GM12878 (cell line): ENCODE measurements around the gene DUOXA1. TPM values are rescaled to one million over a fixed set of nuclear protein-coding genes. Genes with fewer than 3 reads are reported as not detected.

ENCODE experiments used
- ATAC-seq: fragments of 200-7000 bp; cut with Tn5 transposase; 3 replicates; pipeline ENCODE4 v1.9.1; 2020; ENCODE audit warnings: mild to moderate bottlenecking, moderate library complexity
- BruUV-seq: library from RNA; stranded (reverse); fragments of 400-500 nt; replicated peaks from 2 replicates; lab custom pipeline; 2021; lab: Mats Ljungman, UMichigan
- CTCF ChIA-PET: fragments of 300-600 bp; sonication (Branson Sonifier 250); formaldehyde crosslinking; extraction: SDS; loops from one replicate; lab custom pipeline; 2021; ENCODE audit warnings: inconsistent platforms; lab: Yijun Ruan, JAX
- POLR2A ChIA-PET: fragments of 350-600 bp; formaldehyde crosslinking; extraction: SDS; loops from one replicate; lab custom pipeline; 2021; ENCODE audit warnings: inconsistent platforms; lab: Charles Lee
- RAD21 ChIA-PET: fragments of 300-600 bp; sonication (Branson Sonifier 250); formaldehyde crosslinking; loops from one replicate; lab custom pipeline; 2023; ENCODE audit warnings: antibody characterized with exemption; ENCODE audit not compliant: unreplicated experiment; lab: Charles Lee
- SMC1A ChIA-PET: fragments of 300-600 bp; sonication (Branson Sonifier 250); formaldehyde crosslinking; loops from one replicate; lab custom pipeline; 2023; ENCODE audit not compliant: unreplicated experiment, uncharacterized antibody; lab: Charles Lee
- DNase-seq: peaks from one replicate; pipeline ENCODE4 v3.0.0-alpha.2; 2011; ENCODE audit warnings: low read depth, low spot score
- FAIRE-seq: peaks from 3 replicates; lab custom pipeline; 2011; peaks lifted over from hg19 to GRCh38; lab: Jason Lieb, UNC
- H2AFZ ChIP-seq: 2 replicates; pipeline ENCODE4 v1.6.0; 2011; ENCODE audit warnings: low read depth, low read length, control low read depth; ENCODE audit not compliant: control insufficient read depth
- H3K27ac ChIP-seq: 2 replicates; pipeline ENCODE4 v1.5.1; 2011; ENCODE audit warnings: control low read depth; ENCODE audit not compliant: control insufficient read depth, insufficient read depth
- H3K27me3 ChIP-seq, 2 experiments: replicated peaks in 1 of 2; 2 replicates each; pipeline versions ENCODE4 v1.6.0 to v1.6.1; 2011; ENCODE audit warnings: low read length in 1 of 2; ENCODE audit not compliant: control insufficient read depth in 2 of 2, insufficient read depth in 2 of 2
- H3K36me3 ChIP-seq, 2 experiments: 2 replicates each; pipeline ENCODE4 v1.5.1; 2011; ENCODE audit warnings: low read length in 1 of 2; ENCODE audit not compliant: control insufficient read depth in 2 of 2, insufficient read depth in 2 of 2
- H3K4me1 ChIP-seq: 2 replicates; pipeline ENCODE4 v1.6.1; 2011; ENCODE audit warnings: mild to moderate bottlenecking, low read length, moderate library complexity, mixed read lengths; ENCODE audit not compliant: control insufficient read depth, insufficient read depth
- H3K4me2 ChIP-seq: 2 replicates; pipeline ENCODE4 v1.6.0; 2011; ENCODE audit warnings: control low read depth; ENCODE audit not compliant: control insufficient read depth, insufficient read depth
- H3K4me3 ChIP-seq: fragments of 200-600 bp; sonication (generic); 2 replicates; pipeline ENCODE4 v1.5.1; 2016
- H3K79me2 ChIP-seq: 2 replicates; pipeline ENCODE4 v1.6.0; 2011; ENCODE audit warnings: low read length; ENCODE audit not compliant: control insufficient read depth, insufficient read depth
- H3K9ac ChIP-seq: 2 replicates; pipeline ENCODE4 v1.8.0; 2011; ENCODE audit warnings: low read length, control low read depth, mixed read lengths; ENCODE audit not compliant: control insufficient read depth, insufficient read depth
- H3K9me3 ChIP-seq: replicated peaks from 3 replicates; pipeline ENCODE4 v1.5.1; 2011; ENCODE audit warnings: mild to moderate bottlenecking, low read length; ENCODE audit not compliant: control insufficient read depth, insufficient read depth
- H4K20me1 ChIP-seq: 2 replicates; pipeline ENCODE4 v1.6.0; 2011; ENCODE audit not compliant: control insufficient read depth, insufficient read depth
- CBFB ChIP-seq: IDR thresholded peaks from 2 replicates; pipeline ENCODE4 v1.6.1; 2016; ENCODE audit warnings: antibody characterized with exemption, low read depth
- CREB1 ChIP-seq: IDR thresholded peaks from 2 replicates; pipeline ENCODE4 v1.6.1; 2012; ENCODE audit warnings: low read depth, mild to moderate bottlenecking, inconsistent platforms
- ESRRA ChIP-seq: IDR thresholded peaks from 2 replicates; pipeline ENCODE4 v1.6.1; 2012; ENCODE audit warnings: mild to moderate bottlenecking, low read length, improper control_type of control experiment
- HCFC1 ChIP-seq: fragments of 150-350 bp; IDR thresholded peaks from 2 replicates; pipeline ENCODE4 v1.6.1; 2014; ENCODE audit warnings: low read length
- IKZF1 ChIP-seq: fragments of 450-650 bp; conservative IDR thresholded peaks from 2 replicates; pipeline ENCODE4 v1.6.1; 2017; ENCODE audit warnings: antibody characterized with exemption, mild to moderate bottlenecking
- MTA2 ChIP-seq: fragments of 450-650 bp; IDR thresholded peaks from 2 replicates; pipeline ENCODE4 v1.6.1; 2016; ENCODE audit warnings: low read depth, mild to moderate bottlenecking, moderate library complexity
- PML ChIP-seq: IDR thresholded peaks from 2 replicates; pipeline ENCODE4 v1.6.1; 2012; ENCODE audit warnings: low read length, inconsistent platforms
- POLR2A ChIP-seq: IDR thresholded peaks from 2 replicates; pipeline ENCODE4 v1.6.1; 2011; ENCODE audit warnings: low read depth, mild to moderate bottlenecking, low read length
- POU2F2 ChIP-seq: IDR thresholded peaks from 3 replicates; pipeline ENCODE4 v1.6.1; 2011; ENCODE audit warnings: low read depth, mild to moderate bottlenecking, low read length, borderline replicate concordance
- SUZ12 ChIP-seq: fragments of 200-600 bp; sonication (generic); IDR thresholded peaks from one replicate; pipeline ENCODE4 v1.6.1; 2018; ENCODE audit warnings: antibody characterized with exemption, mild to moderate bottlenecking; ENCODE audit not compliant: unreplicated experiment
- WRNIP1 ChIP-seq: IDR thresholded peaks from 2 replicates; pipeline ENCODE4 v1.6.1; 2011; ENCODE audit warnings: low read depth, low read length, improper control_type of control experiment, borderline replicate concordance
- YY1 ChIP-seq: IDR thresholded peaks from 2 replicates; pipeline ENCODE4 v1.6.1; 2011; ENCODE audit warnings: low read depth, mild to moderate bottlenecking, low read length
- ZNF384 ChIP-seq: IDR thresholded peaks from 2 replicates; pipeline ENCODE4 v1.6.1; 2012; ENCODE audit warnings: low read depth, mild to moderate bottlenecking, low read length, improper control_type of control experiment, borderline replicate concordance
- ZZZ3 ChIP-seq: IDR thresholded peaks from 2 replicates; pipeline ENCODE4 v1.6.1; 2011; ENCODE audit warnings: low read depth; ENCODE audit not compliant: control insufficient read depth, insufficient read length
- WGBS: methylation state at CpG from one replicate; pipeline ENCODE4 v1.1.6; 2016; ENCODE audit warnings: low lambda C conversion rate; ENCODE audit not compliant: insufficient replicate concordance, insufficient coverage; ENCODE audit errors: missing lambda C conversion rate; 5-methylcytosine and 5-hydroxymethylcytosine counted together
- in situ Hi-C: fragments of 300-500 bp; cut with MboI; formaldehyde crosslinking; loops from 9 replicates; pipeline ENCODE4 v1.14.3; 2018; ENCODE audit warnings: mixed read lengths
- intact Hi-C: fragments of 100-400 bp; cut with micrococcal nuclease; formaldehyde crosslinking; loops from one replicate; pipeline ENCODE4 v1.14.2; 2022; ENCODE audit not compliant: unreplicated experiment
- polyA plus RNA-seq, 11 experiments: library from polyadenylated mRNA; depleted of rRNA in 4 of 11; unstranded in 6 of 11; stranded (reverse) in 5 of 11; fragments of >200 nt; fragmentation: Nextera tagmentation in 4 of 11; fragmentation: Illumina TruSeq in 1 of 11; extraction: Ambion mirVana in 4 of 11; extraction: Trizol in 1 of 11; gene quantifications; 1 replicate in 1 of 11; 2 replicates in 10 of 11; pipeline versions ENCODE4 v1.2.1 to v1.2.3, GENCODE V29; 2011 to 2016; ENCODE audit warnings: inconsistent platforms in 2 of 11, missing spikeins in 2 of 11, low read depth in 1 of 11
- total RNA-seq, 4 experiments: library from RNA; depleted of rRNA in 3 of 4; stranded (reverse); fragments of >200 nt in 3 of 4; fragmentation: Illumina TruSeq in 1 of 4; extraction: Trizol in 1 of 4; gene quantifications; 2 replicates each; pipeline versions ENCODE4 v1.2.1 to v1.2.3, GENCODE V29; 2013 to 2021
- TF ChIP-seq, protein P1 (sequence below): fragments of 450-650 bp; IDR thresholded peaks from 2 replicates; pipeline ENCODE4 v1.6.1; 2017; ENCODE audit warnings: mild to moderate bottlenecking, moderate library complexity
- TF ChIP-seq, protein P2 (sequence below), 3 experiments: IDR thresholded peaks in 2 of 3; conservative IDR thresholded peaks in 1 of 3; 2 replicates each; pipeline ENCODE4 v1.5.1; 2011; ENCODE audit warnings: low read depth in 3 of 3, low read length in 3 of 3, mild to moderate bottlenecking in 3 of 3, control low read depth in 2 of 3, moderate library complexity in 2 of 3, inconsistent platforms in 1 of 3, mixed read lengths in 1 of 3; ENCODE audit not compliant: control insufficient read depth in 2 of 3, insufficient read depth in 1 of 3; ENCODE audit errors: extremely low read depth in 1 of 3
- TF ChIP-seq, protein P3 (sequence below): IDR thresholded peaks from 2 replicates; pipeline ENCODE4 v1.6.1; 2011; ENCODE audit warnings: mild to moderate bottlenecking, low read depth, low read length, moderate library complexity; ENCODE audit not compliant: insufficient replicate concordance

The DUOXA1 gene
- total and polyA plus RNA-seq, 10 of the 15 experiments (the other 5 are each of a cell fraction or from before 2014, with no cell fraction given): 0.08 TPM; not detected in 9

DNA sequence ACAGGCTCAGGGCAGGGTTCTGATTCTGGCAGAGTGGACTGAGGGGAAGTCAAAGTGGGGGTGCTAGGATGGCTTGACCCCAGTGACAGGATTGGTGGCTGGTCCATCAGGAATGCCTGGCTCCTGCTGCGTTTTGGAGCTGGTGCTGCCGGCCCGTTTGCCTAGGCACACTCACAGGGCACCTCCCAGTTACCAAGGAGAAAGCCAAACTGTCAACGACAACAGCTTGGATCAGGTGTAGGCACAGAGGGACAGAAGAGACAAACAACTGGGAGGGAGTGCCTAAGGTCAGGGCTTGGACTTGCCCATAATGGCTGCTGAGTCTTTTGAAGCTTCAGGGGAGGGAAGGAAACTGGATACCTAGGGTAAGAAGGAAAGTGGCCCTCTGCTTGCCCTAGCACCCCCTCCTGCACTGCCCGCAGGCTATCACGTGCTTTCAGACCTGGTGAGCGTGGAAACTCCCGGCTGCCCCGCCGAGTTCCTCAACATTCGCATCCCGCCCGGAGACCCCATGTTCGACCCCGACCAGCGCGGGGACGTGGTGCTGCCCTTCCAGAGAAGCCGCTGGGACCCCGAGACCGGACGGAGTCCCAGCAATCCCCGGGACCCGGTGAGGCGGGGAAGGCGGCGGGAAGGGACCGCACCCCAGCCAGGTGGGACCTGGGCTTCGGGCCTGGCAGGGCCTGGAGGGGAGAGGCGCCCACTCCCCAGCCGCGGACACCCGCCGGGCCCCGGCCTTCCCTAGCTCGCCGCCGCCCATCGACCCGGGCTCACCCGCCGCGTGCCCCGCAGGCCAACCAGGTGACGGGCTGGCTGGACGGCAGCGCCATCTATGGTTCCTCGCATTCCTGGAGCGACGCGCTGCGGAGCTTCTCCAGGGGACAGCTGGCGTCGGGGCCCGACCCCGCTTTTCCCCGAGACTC, 5.3 kb upstream of the DUOXA1 start:
- POLR2A ChIA-PET: no interaction called here
- DNase-seq (no peak), FAIRE-seq (no peak), ATAC-seq (peak; percentile 70)
- no TSS peak for BruUV-seq
- Histone ChIP-seq H3K9ac (no peak overlapping the region), H3K27me3 (peaks cover 3 to 10% of the 10 kb centered on the region in 2 experiments; a peak in 3 of 4 replicates), H3K4me1 (no peaks in the 10 kb centered on the region), H2AFZ (peak overlapping the region; percentile 11; the same call in 1 of the 2 replicates), H3K36me3 (no peaks in the 10 kb centered on the region), H3K4me3 (no peak overlapping the region), H3K9me3 (no peaks in the 10 kb centered on the region), H3K4me2 (no peak overlapping the region), H3K79me2 (no peaks in the 10 kb centered on the region), H4K20me1 (no peaks in the 10 kb centered on the region), H3K27ac (no peak overlapping the region)
- SMC1A ChIA-PET: no interaction called here
- in situ Hi-C loops: no loop called here
- RAD21 ChIA-PET: interaction anchor here (1.5 to 1.8 kb wide), 2 partner anchors 8 to 17 kb away, joined by 3 to 5 read pairs; no protein-coding TSS in a partner anchor
- 32% methylated on average over 33 of the region's 57 CpGs for whole genome bisulfite sequencing
- CTCF ChIA-PET: interaction anchor here (0.7 to 3.3 kb wide), 4 partner anchors 8 to 17 kb away, joined by 3 to 11 read pairs (median 4); no protein-coding TSS in a partner anchor
- intact Hi-C loops: no loop called here
- TF ChIP-seq WRNIP1 (no peak), ESRRA (no peak), HCFC1 (no peak), CBFB (no peak), POLR2A (no peak), MTA2 (no peak), CREB1 (no peak), POU2F2 (no peak), PML (no peak), YY1 (no peak), IKZF1 (peak; percentile 56), ZZZ3 (no peak), SUZ12 (no peak), ZNF384 (no peak)
- TF ChIP-seq, protein P1, sequence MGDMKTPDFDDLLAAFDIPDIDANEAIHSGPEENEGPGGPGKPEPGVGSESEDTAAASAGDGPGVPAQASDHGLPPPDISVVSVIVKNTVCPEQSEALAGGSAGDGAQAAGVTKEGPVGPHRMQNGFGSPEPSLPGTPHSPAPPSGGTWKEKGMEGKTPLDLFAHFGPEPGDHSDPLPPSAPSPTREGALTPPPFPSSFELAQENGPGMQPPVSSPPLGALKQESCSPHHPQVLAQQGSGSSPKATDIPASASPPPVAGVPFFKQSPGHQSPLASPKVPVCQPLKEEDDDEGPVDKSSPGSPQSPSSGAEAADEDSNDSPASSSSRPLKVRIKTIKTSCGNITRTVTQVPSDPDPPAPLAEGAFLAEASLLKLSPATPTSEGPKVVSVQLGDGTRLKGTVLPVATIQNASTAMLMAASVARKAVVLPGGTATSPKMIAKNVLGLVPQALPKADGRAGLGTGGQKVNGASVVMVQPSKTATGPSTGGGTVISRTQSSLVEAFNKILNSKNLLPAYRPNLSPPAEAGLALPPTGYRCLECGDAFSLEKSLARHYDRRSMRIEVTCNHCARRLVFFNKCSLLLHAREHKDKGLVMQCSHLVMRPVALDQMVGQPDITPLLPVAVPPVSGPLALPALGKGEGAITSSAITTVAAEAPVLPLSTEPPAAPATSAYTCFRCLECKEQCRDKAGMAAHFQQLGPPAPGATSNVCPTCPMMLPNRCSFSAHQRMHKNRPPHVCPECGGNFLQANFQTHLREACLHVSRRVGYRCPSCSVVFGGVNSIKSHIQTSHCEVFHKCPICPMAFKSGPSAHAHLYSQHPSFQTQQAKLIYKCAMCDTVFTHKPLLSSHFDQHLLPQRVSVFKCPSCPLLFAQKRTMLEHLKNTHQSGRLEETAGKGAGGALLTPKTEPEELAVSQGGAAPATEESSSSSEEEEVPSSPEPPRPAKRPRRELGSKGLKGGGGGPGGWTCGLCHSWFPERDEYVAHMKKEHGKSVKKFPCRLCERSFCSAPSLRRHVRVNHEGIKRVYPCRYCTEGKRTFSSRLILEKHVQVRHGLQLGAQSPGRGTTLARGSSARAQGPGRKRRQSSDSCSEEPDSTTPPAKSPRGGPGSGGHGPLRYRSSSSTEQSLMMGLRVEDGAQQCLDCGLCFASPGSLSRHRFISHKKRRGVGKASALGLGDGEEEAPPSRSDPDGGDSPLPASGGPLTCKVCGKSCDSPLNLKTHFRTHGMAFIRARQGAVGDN: peak; percentile 75
- TF ChIP-seq, protein P2, sequence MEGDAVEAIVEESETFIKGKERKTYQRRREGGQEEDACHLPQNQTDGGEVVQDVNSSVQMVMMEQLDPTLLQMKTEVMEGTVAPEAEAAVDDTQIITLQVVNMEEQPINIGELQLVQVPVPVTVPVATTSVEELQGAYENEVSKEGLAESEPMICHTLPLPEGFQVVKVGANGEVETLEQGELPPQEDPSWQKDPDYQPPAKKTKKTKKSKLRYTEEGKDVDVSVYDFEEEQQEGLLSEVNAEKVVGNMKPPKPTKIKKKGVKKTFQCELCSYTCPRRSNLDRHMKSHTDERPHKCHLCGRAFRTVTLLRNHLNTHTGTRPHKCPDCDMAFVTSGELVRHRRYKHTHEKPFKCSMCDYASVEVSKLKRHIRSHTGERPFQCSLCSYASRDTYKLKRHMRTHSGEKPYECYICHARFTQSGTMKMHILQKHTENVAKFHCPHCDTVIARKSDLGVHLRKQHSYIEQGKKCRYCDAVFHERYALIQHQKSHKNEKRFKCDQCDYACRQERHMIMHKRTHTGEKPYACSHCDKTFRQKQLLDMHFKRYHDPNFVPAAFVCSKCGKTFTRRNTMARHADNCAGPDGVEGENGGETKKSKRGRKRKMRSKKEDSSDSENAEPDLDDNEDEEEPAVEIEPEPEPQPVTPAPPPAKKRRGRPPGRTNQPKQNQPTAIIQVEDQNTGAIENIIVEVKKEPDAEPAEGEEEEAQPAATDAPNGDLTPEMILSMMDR (IDR thresholded peaks at IDR 0.05 in 2 of 3, conservative IDR thresholded peaks at IDR 0.05 in 1 of 3; ENCODE audit: control insufficient read depth in 2 of 3, extremely low read depth in 1 of 3, insufficient read depth in 1 of 3, low read depth in 3 of 3, low read length in 3 of 3): peak in 1 of 3 experiments; percentile 21; a peak in 2 of 6 replicates
- TF ChIP-seq, protein P3, sequence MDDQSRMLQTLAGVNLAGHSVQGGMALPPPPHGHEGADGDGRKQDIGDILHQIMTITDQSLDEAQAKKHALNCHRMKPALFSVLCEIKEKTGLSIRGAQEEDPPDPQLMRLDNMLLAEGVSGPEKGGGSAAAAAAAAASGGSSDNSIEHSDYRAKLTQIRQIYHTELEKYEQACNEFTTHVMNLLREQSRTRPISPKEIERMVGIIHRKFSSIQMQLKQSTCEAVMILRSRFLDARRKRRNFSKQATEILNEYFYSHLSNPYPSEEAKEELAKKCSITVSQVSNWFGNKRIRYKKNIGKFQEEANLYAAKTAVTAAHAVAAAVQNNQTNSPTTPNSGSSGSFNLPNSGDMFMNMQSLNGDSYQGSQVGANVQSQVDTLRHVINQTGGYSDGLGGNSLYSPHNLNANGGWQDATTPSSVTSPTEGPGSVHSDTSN: no peak
